GM18526 (cell line): ENCODE data around the gene TTYH3.

Source experiments
- POLR2A ChIP-seq: IDR thresholded peaks from 3 replicates; pipeline ENCODE4 v1.6.1; 2011; ENCODE audit not compliant: insufficient read length; ENCODE audit errors: extremely low read depth

Gene TTYH3

DNA sequence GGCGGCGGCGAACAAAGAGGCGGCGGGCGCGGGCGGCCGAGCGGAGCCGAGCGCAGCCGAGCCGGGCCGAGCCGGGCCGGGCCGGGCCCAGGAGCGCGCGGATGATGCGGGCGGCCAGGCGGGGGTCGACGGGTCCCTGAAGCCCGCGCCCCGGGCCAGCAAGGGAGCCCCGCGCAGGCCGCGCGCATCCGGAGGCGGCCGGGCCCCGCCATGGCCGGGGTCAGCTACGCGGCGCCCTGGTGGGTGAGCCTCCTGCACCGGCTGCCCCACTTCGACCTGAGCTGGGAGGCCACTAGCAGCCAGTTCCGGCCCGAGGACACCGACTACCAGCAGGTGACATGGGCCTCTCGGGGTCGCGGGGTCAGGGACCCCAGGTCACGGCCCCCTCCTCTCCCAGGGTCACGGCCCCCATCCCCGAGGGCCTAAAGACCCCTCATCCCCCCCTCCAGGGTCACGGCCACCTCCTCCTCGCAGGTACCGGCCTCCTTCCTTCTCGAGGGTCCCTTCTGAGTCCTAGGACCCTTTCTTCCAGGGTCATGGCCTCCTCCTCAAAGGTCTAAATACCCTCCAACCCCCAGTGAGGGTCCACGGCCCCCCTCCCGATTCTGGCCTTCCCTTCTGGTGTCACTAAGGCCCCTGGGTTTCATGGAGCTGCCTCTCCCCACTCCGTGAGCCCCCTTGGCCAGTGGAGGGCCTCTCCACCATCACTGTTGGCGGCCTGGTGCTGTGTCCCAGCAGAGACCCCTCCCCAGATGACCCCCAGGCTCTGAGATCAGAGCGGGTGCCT, at the start of gene TTYH3:
Gene TTYH3, plus strand, starts transcription at position 41 of the 787 bp plus-strand sequence. Its CDS starts 170 bp downstream, at position 211.
- peak; percentile 21 for TF ChIP-seq POLR2A

DNA sequence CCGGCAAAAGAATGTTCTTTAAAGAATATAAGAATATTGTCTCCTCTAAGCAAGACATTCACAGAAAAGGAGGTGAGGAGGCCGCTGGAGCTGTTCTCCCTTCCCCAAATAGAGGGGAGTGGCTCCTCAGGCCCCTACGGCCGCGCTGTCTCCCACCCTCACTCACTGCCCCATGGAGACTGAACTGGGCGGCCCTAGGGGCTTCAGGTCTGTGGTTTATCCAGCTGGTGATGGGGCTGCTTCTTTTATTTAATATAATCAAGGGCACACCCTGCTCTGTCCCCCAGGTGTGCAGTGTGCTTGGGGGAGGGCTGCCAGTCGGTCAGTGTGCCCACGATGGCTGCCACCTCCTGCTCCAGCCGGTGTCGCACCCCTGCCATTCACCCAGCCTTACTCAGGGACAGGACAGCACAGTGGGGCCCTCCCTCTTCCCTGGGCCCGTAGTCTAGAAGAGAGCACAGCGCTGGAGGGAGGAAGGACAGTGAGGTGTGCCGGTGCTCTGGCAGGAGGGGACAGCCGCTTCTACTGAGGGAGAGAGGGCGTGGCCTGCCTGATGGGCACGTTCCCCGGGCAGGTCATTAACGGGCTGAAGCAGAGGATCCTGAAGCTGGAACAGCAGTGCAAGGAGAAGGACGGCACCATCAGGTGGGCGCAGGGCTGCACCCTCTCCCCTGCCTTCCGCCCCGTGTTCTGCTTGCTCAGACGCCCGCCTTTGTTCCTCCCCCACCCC, 49.6 kb upstream of the TTYH3 start:
- TF ChIP-seq POLR2A = no peak

DNA sequence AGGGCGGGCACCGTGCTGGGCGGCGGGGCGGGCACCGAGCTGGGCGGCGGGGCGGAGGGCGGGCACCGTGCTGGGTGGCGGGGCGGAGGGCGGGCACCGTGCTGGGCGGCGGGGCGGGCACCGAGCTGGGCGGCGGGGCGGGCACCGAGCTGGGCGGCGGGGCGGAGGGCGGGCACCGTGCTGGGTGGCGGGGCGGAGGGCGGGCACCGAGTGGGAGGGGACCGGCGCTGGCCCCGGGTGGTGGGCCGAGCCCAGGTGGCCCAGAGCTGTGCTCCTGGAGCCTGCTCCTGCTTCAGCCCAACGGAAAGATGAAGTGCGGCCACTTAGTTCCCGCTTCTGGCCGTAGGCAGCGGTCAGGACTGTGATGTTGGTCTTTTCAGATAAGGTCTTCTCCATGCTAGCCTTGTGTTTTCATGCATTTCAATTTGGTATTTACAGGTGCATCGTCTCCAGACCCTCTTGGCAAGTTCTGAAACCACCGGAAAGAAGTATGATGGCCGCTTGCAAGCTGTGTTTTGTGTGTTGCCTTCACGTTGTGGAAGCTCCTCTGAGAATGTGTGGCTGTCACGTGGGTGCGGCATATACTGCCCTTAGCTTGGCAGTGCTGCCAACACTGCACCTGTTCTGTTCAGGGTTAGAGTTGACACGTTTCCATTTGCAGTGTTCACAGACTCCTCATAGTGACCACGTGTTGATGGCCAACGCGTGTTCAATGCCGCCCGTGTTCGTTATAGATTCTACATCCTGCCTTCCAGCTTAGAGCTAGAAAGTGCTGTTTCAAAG, 47.8 kb upstream of the TTYH3 start:
- no peak for TF ChIP-seq POLR2A

- TF ChIP-seq POLR2A = no peak
These were observed 46.3 kb upstream of the TTYH3 start for GRCh38 chr7:2585446-2585845.

GRCh38 chr7:2586326-2587020, 45.3 kb upstream of the TTYH3 start:
- TF ChIP-seq POLR2A = no peak

DNA sequence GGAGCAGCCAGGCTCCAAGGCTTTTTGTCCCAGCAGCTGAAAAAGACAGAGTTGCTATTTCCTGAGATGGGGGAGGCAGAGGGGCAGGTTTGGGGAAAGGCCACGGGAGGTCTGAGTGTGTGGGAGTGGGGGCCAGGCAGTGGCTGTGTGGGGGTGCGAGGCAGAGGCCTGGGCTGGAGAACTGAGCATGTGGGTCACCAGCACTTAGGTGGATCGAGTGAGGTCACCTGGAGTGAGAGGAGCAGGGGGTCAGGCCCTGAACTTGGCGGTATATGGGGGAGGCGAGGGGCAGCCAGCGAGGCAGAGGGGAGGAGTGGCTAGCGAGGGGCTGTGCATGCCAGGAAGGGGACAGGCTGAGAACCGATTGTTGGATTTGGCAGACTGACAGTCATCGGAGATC, 44.7 kb upstream of the TTYH3 start:
- TF ChIP-seq POLR2A = no peak

GRCh38 chr7:2587778-2588177, 44.0 kb upstream of the TTYH3 start:
- no peak for TF ChIP-seq POLR2A

DNA sequence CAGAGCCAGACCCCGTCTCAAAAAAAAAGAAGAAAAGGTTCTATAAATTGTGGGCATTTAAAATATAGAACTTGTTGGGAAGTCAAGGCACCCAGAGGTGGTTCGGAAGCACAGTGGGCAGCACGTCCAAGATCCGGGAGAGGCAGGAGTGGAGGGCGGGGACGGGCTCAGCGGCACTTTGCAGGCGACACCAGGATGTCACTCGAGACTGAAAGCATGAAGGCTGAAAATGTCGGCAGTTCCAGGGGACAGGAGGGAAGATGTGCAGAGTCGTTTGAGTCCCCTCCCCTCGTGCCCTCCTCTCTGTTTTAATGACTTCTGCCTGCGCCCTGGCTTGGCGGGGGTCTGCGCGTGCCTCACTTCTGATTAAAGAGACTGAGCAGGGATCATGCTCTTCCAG, 42.4 kb upstream of the TTYH3 start:
- TF ChIP-seq POLR2A = no peak

DNA sequence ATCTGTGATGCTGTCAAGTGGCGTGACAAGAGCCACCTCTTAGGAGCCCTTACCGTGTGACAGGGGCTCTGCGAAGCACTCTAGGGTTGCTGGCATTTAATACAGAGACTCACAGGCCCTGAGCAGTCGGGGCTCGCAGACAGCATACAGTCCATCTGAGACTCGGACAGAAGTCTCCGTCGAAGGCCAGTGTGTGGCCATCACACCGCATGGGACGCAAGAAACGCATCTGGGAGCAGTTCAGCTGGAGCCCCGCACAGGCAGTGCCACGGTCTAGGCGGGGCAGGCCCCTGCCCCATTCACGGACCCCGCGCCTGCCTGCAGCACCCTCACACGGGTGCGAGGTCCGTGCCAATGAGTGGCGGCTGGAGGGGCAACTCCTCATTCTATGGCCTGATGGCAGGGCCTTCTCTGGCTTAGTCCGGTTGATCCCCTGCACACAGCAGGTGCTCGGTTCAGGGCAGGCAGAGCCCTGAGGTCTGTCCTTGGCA, 39.4 kb upstream of the TTYH3 start:
- TF ChIP-seq POLR2A = no peak

GRCh38 chr7:2593036-2593727, 38.6 kb upstream of the TTYH3 start:
- no peak for TF ChIP-seq POLR2A

- TF ChIP-seq POLR2A = no peak
These were observed 37.2 kb upstream of the TTYH3 start for GRCh38 chr7:2594599-2594998.

GRCh38 chr7:2595258-2595860, 36.4 kb upstream of the TTYH3 start:
- TF ChIP-seq POLR2A = no peak

DNA sequence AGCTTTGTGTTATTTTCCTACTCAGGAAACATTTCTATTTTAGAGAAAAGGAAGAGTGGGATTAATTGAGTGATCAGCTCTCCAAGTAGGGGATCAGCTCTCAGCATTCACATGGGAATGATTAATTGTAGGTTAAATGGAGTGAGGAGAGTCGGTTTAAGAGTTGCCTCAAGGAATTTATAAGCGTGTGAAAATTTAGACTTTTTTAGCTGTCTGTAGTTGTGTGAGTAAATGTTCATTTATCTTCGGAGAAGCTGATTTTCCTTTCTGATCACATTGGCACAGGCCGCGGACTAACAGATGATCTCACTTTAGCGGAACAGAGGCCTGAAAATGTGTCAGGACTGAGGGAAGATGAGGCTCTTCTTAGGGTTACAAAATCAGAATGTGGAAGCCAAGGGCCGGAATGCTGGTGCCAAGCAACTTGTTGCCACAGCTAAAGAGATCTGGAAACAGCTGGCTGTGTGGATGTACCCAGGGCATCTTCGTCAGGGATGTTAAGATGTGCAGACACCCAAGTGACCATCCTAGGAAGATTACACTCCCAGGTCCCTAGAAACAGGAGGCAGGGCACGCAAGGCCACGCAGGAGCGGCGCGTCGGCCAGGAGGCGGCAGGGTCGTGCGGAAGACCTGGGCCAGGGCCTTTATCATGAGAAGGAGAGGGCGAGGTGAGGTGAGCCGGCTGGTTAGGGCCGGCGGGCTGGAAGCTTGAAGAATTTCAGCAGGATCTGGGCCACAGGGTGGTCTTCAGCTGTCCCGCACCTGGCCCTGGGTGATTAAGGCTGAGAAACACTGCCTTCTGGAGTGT, 35.1 kb upstream of the TTYH3 start:
- TF ChIP-seq POLR2A = no peak

- no peak for TF ChIP-seq POLR2A
These were observed 34.5 kb upstream of the TTYH3 start for GRCh38 chr7:2597273-2597640.
